ENCODE measurements around the gene PSME4. TPM values are rescaled to one million over a fixed set of nuclear protein-coding genes. Genes with fewer than 3 reads are reported as not detected.

PSME4 gene
- total and polyA plus RNA-seq, 7 donors, result 55.2 to 189 (median 113) TPM

GRCh38 chr2:53865264-53865663, 105.5 kb downstream of the PSME4 start:
- H3K27ac ChIP-seq, result no peak overlapping the region

DNA sequence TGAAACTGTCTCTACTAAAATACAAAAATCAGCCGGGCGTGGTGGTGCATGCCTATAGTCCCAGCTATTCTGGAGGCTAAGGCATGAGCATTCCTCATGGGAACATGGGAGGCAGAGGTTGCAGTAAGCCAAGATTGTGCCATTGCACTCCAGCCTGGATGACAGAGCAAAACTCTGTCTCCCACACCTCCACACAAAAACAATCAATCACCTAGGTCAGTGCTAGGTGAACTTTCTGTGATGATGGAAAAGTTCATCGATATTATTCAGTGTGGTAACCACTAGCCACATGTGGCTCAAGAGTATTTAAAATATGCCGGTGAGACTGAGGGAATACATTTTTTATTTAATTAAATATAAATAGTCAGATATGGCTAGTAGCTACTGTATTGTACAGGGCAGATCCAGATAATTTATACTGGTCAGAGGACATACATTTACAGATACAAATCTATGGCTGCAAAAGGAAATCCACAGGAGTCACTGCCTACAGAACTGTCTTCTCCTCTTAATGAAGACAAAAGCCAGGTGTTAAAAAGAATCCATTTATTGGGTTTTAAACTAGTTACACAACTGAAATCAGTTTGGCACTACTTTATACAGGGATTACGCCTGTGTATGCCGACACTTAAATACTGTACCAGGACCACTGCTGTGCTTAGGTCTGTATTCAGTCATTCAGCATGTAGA, 107.1 kb downstream of the PSME4 start:
- ATAC-seq, result no peak
- Histone ChIP-seq H3K36me3 (ENCODE audit: insufficient read depth in 1 of 2, low read depth in 1 of 2) (peaks cover 8 to 55% of the 10 kb centered on the region in 2 donors), H3K27me3 (ENCODE audit: insufficient read depth in 3 of 3, low read length in 2 of 3) (no peaks in the 10 kb centered on the region), H3K4me1 (peaks cover 3% of the 10 kb centered on the region), H3K27ac (no peak overlapping the region), H3K4me3 (no peak overlapping the region), H3K9me3 (no peaks in the 10 kb centered on the region)
- intact Hi-C loops (cut with DNase I), result no loop called here
- no peak for DNase-seq
- WGBS, 3 donors, result 84 to 93% (median 87%) methylated on average over 6 of the region's 6 CpGs
- TF ChIP-seq CTCF (IDR thresholded peaks at IDR 0.05), result no peak

More at GRCh38 chr2:53865264-53865663, 105.5 kb downstream of the PSME4 start:
- Histone ChIP-seq H3K9me3 (no peaks in the 10 kb centered on the region), H3K27me3 (ENCODE audit: insufficient read depth in 3 of 3, low read length in 2 of 3) (no peaks in the 10 kb centered on the region), H3K4me1 (peaks cover 3% of the 10 kb centered on the region), H3K4me3 (no peak overlapping the region), H3K36me3 (ENCODE audit: insufficient read depth in 1 of 2, low read depth in 1 of 2) (peaks cover 8 to 69% of the 10 kb centered on the region in 2 donors)
- TF ChIP-seq CTCF (IDR thresholded peaks at IDR 0.05), result no peak
- DNase-seq (no peak), ATAC-seq (no peak)
- 70 to 85% (median 80%) methylated on average over 2 of the region's 2 CpGs for WGBS, 3 donors
- intact Hi-C loops (cut with DNase I), result no loop called here

DNA sequence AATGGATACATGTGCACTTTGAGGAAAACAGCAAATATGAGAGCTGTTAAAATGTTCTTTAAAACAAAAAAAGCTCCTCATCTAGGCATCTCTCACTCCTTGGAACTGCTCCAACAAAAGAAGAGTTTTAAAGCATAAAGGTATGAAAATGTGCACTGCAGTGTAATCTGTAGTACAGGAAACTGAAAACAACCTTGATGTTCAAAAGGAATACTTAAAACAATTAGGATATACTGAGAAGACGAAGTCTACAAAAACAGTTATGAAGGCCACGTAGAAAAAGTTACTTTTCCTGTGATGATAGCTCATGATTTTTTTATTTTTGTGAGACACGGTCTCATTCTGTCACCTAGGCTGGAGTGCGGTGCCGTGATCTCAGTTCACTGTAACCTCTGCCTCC, 109.0 kb downstream of the PSME4 start:
- Histone ChIP-seq H3K9me3 (no peaks in the 10 kb centered on the region), H3K27me3 (ENCODE audit: insufficient read depth in 3 of 3, low read length in 2 of 3) (no peaks in the 10 kb centered on the region), H3K4me3 (no peak overlapping the region), H3K36me3 (ENCODE audit: insufficient read depth in 1 of 2, low read depth in 1 of 2) (peaks cover 8 to 43% of the 10 kb centered on the region in 2 donors), H3K27ac (no peak overlapping the region), H3K4me1 (peaks cover 2% of the 10 kb centered on the region)
- TF ChIP-seq CTCF (IDR thresholded peaks at IDR 0.05), result no peak
- 92 to 95% (median 95%) methylated on average over 5 of the region's 5 CpGs for WGBS, 3 donors
- intact Hi-C loops (cut with DNase I), result no loop called here
- ATAC-seq, result no peak
- no peak for DNase-seq

DNA sequence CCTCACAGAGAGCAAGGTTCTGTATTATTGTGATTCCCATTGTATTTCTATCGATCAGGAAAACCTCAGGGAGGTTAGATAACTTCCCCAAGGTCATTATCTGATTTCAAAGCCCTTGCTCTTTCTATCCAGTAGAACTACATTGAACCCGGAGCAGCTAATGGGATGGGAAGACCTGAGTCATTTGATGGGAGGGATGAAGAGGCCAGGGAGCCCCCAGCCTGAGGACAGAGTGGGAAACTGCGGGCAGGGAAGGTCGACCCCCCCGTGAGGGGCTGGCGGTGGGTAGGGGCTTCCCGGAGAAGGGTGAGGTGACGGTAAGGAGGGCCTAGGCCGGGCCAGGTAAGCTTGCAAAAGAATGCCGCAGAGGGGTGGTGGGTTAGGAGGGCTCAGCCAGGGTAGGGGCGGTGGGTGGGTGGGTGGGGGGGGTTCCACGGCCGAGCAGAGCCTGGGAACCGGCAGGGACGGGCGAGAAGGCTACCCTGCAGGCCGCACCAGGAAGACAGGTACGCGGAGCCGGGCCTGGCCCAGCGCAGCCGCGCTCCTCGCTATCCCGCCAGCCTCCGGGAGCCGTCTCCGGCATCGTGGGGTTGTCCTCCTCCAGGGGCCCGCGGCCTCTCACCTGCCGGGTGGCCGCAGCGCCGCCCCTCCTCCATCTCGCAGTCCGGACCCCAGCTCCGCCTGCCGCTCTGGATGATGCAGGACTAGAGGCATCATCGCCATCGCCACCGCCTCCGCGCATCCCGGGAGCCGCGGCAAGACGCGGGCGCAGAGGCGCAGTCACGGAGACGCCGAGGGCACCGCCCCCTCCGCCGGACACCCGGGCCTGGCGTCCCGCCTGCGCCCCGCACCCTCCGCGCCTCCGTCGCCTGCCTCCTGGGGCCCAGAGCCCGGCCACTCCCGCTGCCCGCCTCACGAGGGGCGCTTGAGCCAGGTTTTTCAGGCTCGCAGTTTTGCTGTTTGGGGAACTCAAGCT, 111.3 kb downstream of the PSME4 start, which contains the start of gene GPR75:
Gene GPR75 (minus strand): TSS at position 762 of the 976 bp plus-strand sequence. CDS start 5,211 bp downstream, outside the sequence.
- H3K27ac ChIP-seq, result no peak within 1 kb of the TSS
- no peaks in the 10 kb centered on the region for H3K4me1 ChIP-seq
- ATAC-seq, result peak; percentile 28 to 69 (median 48)
- TF ChIP-seq CTCF (IDR thresholded peaks at IDR 0.05), result no peak
- 45 to 60% (median 45%) methylated on average over 54 to 72 of the region's 72 CpGs for WGBS, 3 donors
- peak within 1 kb of the TSS; percentile 36 for H3K4me3 ChIP-seq
- intact Hi-C loops (cut with DNase I), result no loop called here
- DNase-seq, result peak; percentile 18 to 57
- no peaks in the 10 kb centered on the region for H3K9me3 ChIP-seq
- H3K36me3 ChIP-seq (ENCODE audit: insufficient read depth in 1 of 2, low read depth in 1 of 2), result peaks cover 0 to 22% of the 10 kb centered on the region in 2 donors
- no peaks in the 10 kb centered on the region for H3K27me3 ChIP-seq (ENCODE audit: insufficient read depth in 3 of 3, low read length in 2 of 3)

All from psoas muscle (tissue), 8 donors.